ENCODE results near the gene CALCOCO1.

DNA sequence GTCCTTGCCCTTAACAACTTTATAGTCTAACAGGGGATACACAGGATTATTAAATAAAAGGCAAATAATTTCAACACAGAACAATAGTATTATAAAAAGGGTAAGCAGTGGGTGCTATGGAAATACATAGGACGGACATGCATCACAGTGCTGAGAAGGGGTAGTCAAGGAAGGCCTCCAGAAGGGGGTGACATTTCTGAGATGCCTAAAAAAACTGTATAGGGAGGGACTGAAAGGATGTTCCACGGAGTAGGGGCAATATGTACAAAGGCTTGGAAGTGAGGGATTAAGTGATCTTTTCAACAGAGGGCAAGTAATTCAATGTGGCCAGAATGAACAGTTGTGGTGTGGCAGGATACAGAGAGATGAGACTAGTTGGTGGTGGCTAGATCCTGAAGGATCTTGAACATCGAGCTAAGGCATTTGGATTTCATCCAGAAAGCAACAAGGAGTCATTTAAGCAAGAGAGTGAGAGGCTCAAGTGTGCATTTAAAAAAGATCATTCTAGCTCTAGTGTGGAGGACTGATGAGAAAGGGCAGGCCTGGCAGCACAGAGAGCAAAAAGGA lies 42.5 kb downstream of the CALCOCO1 start:
- TF ChIP-seq POLR2A (IDR thresholded peaks at IDR 0.05) (no peak), POLR2AphosphoS5 (IDR thresholded peaks at IDR 0.05) (no peak)
- TF ChIP-seq, protein P1, sequence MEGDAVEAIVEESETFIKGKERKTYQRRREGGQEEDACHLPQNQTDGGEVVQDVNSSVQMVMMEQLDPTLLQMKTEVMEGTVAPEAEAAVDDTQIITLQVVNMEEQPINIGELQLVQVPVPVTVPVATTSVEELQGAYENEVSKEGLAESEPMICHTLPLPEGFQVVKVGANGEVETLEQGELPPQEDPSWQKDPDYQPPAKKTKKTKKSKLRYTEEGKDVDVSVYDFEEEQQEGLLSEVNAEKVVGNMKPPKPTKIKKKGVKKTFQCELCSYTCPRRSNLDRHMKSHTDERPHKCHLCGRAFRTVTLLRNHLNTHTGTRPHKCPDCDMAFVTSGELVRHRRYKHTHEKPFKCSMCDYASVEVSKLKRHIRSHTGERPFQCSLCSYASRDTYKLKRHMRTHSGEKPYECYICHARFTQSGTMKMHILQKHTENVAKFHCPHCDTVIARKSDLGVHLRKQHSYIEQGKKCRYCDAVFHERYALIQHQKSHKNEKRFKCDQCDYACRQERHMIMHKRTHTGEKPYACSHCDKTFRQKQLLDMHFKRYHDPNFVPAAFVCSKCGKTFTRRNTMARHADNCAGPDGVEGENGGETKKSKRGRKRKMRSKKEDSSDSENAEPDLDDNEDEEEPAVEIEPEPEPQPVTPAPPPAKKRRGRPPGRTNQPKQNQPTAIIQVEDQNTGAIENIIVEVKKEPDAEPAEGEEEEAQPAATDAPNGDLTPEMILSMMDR (IDR thresholded peaks at IDR 0.05): no peak

Data from transverse colon (tissue), 4 donors.